Upper lobe of right lung (tissue), 1 donor: ENCODE measurements around the gene RNMT. TPM values are rescaled to one million over a fixed set of nuclear protein-coding genes. Genes with fewer than 3 reads are reported as not detected.

Experiments
- ATAC-seq: fragments of 200-7000 bp; cut with Tn5 transposase; one replicate; pipeline ENCODE4 v1.9.1; 2020; ENCODE audit warnings: mild to moderate bottlenecking, moderate library complexity
- DNase-seq: peaks from one replicate; pipeline ENCODE4 v3.0.0-alpha.2; 2020
- H3K27ac ChIP-seq: fragments of 200-600 bp; one replicate; pipeline ENCODE4 v1.8.0; 2022
- H3K27me3 ChIP-seq: fragments of 200-600 bp; one replicate; pipeline ENCODE4 v1.8.0; 2022; ENCODE audit warnings: mild to moderate bottlenecking
- H3K36me3 ChIP-seq: fragments of 200-600 bp; one replicate; pipeline ENCODE4 v1.8.0; 2022
- H3K4me1 ChIP-seq: fragments of 200-600 bp; one replicate; pipeline ENCODE4 v1.8.0; 2022
- H3K4me3 ChIP-seq: fragments of 200-600 bp; one replicate; pipeline ENCODE4 v1.8.0; 2022; ENCODE audit warnings: mild to moderate bottlenecking
- H3K9me3 ChIP-seq: fragments of 200-600 bp; one replicate; pipeline ENCODE4 v1.8.0; 2022
- CTCF ChIP-seq: fragments of 200-600 bp; IDR thresholded peaks from one replicate; pipeline ENCODE4 v1.8.0; 2022; ENCODE audit warnings: antibody characterized with exemption
- intact Hi-C: fragments of 100-400 bp; cut with DNase I; formaldehyde crosslinking; loops from one replicate; pipeline ENCODE4 v1.11.0; 2022
- total RNA-seq: library from RNA; stranded (reverse); fragmentation: NEBNext Ultra II Directional; extraction: Animal tissue kit (Norgen Biotek cat#: 25700); gene quantifications from one replicate; pipeline ENCODE4 v1.2.1, GENCODE V29; 2021
- donor health status: DM: no; HTN: yes; CAD: no; lungs with severe emphysema.

Gene RNMT
- total RNA-seq, 1 donor from 2014 or later, result 30.9 TPM

GRCh38 chr18:13804305-13804704 is 77.8 kb downstream of the RNMT start:
- no peak for DNase-seq
- Histone ChIP-seq H3K4me3 (no peak overlapping the region), H3K27ac (no peak overlapping the region), H3K36me3 (no peaks in the 10 kb centered on the region), H3K4me1 (peaks cover 4% of the 10 kb centered on the region), H3K9me3 (no peaks in the 10 kb centered on the region), H3K27me3 (peaks cover 41% of the 10 kb centered on the region)
- intact Hi-C loops, result no loop called here
- TF ChIP-seq CTCF, result no peak
- ATAC-seq, result no peak

- Histone ChIP-seq H3K27me3 (peaks cover 7% of the 10 kb centered on the region), H3K36me3 (no peaks in the 10 kb centered on the region), H3K27ac (no peak overlapping the region), H3K4me1 (no peaks in the 10 kb centered on the region), H3K9me3 (no peaks in the 10 kb centered on the region), H3K4me3 (no peak overlapping the region)
- ATAC-seq, result no peak
- TF ChIP-seq CTCF, result no peak
- intact Hi-C loops, result no loop called here
- DNase-seq, result no peak
These were observed 82.0 kb downstream of the RNMT start for GRCh38 chr18:13808294-13809042.

GRCh38 chr18:13809043-13809430 is 82.6 kb downstream of the RNMT start:
- DNase-seq (no peak), ATAC-seq (no peak)
- no peak for TF ChIP-seq CTCF
- Histone ChIP-seq H3K27me3 (peaks cover 5% of the 10 kb centered on the region), H3K36me3 (no peaks in the 10 kb centered on the region), H3K4me1 (no peaks in the 10 kb centered on the region), H3K9me3 (no peaks in the 10 kb centered on the region), H3K4me3 (no peak overlapping the region), H3K27ac (no peak overlapping the region)
- intact Hi-C loops, result no loop called here

- no peak for ATAC-seq
- no peak for TF ChIP-seq CTCF
These were observed 83.2 kb downstream of the RNMT start for GRCh38 chr18:13809531-13810255.

GRCh38 chr18:13810950-13811485 is 84.5 kb downstream of the RNMT start:
- Histone ChIP-seq H3K36me3 (no peaks in the 10 kb centered on the region), H3K27me3 (no peaks in the 10 kb centered on the region), H3K4me1 (no peaks in the 10 kb centered on the region), H3K9me3 (no peaks in the 10 kb centered on the region), H3K4me3 (no peak overlapping the region), H3K27ac (no peak overlapping the region)
- no peak for ATAC-seq
- intact Hi-C loops, result loop anchor here (10.0 kb wide), 1 partner anchor 274 kb away; no protein-coding TSS in a partner anchor
- no peak for TF ChIP-seq CTCF
- DNase-seq, result no peak

More at GRCh38 chr18:13809531-13810255, 83.2 kb downstream of the RNMT start:
- DNase-seq, result no peak
- Histone ChIP-seq H3K36me3 (no peaks in the 10 kb centered on the region), H3K27ac (no peak overlapping the region), H3K4me1 (no peaks in the 10 kb centered on the region), H3K9me3 (no peaks in the 10 kb centered on the region), H3K27me3 (peaks cover 5% of the 10 kb centered on the region), H3K4me3 (no peak overlapping the region)
- intact Hi-C loops, result loop anchor here (10.0 kb wide), 1 partner anchor 275 kb away; no protein-coding TSS in a partner anchor
